ENCODE results near the gene PDE4D. TPM values are rescaled to one million over a fixed set of nuclear protein-coding genes. Genes with fewer than 3 reads are reported as not detected.

PDE4D gene
- total RNA-seq, 2 experiments from 2014 or later: 164 to 175 TPM

DNA sequence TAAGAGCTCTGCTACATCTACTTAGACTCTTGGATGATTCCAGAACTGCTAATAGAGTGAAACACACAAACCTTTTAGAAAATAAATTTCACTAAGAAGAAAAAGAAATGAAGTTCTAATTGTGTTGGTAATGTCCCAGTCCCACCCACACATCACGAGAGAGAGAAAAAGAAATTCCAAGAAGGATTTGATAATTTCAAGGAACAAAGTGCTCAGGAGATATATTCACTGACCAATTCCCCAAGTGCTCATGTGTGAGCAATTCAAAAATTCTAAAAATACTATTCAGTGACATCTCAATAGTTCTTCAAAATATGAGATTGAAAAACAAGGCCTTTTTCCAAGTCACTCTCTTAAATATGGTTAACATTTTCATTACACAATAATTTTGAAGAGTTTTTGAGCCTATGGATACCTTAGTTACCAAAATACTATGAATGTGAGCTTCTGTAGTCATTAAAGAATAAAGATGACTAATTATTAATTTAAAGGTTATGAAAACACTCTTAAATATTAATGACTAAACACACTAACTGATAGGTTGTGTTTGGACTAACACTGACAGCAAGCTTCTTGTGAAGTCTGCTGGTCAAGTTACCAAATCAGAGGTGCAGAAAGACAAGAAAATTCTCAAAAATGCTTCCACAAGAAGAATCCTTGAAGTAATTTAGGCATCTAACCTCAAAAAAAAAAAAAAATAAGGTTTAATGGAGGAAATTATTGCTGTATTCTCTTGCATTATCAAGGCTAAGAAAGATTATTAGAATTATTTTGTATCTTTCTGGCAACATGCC is 245.3 kb downstream of the PDE4D start:
- POLR2A ChIA-PET: no interaction called here
- H3K4me3 ChIP-seq (ENCODE audit: low read length): no peak overlapping the region

DNA sequence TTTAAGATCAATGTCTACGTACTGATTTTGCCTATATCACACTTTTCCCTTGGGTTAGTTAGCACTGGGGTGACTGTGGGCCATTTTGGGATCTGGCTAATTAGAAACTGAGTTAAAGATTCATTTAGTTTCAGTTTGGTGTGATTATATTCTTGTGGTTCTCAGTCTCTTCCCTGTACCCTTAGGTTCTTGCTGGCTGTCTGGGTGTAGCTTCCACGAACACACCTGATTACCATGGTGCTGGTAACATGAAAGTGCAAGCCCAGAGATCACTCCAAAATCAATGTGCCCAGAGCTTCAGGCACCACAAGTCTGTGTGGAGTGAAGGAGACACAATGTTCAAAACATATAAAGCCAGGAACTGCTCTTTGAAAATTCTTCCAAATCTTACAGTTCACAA is 248.1 kb downstream of the PDE4D start:
- H3K4me1 ChIP-seq (ENCODE audit: insufficient read depth, low read length): no peaks in the 10 kb centered on the region
- Mint-ChIP-seq H3K27ac (no peak overlapping the region), H3K36me3 (ENCODE audit: low read depth) (no peaks in the 10 kb centered on the region), H3K4me1 (ENCODE audit: low read depth) (peaks cover 6% of the 10 kb centered on the region), H3K27me3 (no peaks in the 10 kb centered on the region), H3K4me3 (no peak overlapping the region), H3K9me3 (peaks cover 3% of the 10 kb centered on the region)
- TF ChIP-seq, protein P1, sequence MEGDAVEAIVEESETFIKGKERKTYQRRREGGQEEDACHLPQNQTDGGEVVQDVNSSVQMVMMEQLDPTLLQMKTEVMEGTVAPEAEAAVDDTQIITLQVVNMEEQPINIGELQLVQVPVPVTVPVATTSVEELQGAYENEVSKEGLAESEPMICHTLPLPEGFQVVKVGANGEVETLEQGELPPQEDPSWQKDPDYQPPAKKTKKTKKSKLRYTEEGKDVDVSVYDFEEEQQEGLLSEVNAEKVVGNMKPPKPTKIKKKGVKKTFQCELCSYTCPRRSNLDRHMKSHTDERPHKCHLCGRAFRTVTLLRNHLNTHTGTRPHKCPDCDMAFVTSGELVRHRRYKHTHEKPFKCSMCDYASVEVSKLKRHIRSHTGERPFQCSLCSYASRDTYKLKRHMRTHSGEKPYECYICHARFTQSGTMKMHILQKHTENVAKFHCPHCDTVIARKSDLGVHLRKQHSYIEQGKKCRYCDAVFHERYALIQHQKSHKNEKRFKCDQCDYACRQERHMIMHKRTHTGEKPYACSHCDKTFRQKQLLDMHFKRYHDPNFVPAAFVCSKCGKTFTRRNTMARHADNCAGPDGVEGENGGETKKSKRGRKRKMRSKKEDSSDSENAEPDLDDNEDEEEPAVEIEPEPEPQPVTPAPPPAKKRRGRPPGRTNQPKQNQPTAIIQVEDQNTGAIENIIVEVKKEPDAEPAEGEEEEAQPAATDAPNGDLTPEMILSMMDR (IDR thresholded peaks at IDR 0.05): no peak
- no peaks in the 10 kb centered on the region for H3K27me3 ChIP-seq (ENCODE audit: control insufficient read depth in 1 of 2, insufficient read depth in 2 of 2, low read length in 2 of 2)
- H3K4me3 ChIP-seq (ENCODE audit: low read length): no peak overlapping the region
- no peak for DNase-seq
- ATAC-seq (ENCODE audit: poor library complexity): no peak
- ChIA-PET POLR2A (no interaction called here), CTCF (no interaction called here)
- no peaks in the 10 kb centered on the region for H3K9me3 ChIP-seq (ENCODE audit: control insufficient read depth in 1 of 2, insufficient read depth in 1 of 2, low read length in 2 of 2)
- intact Hi-C loops (cut with DNase I, micrococcal nuclease): no loop called here
- H3K27ac ChIP-seq (ENCODE audit: low read depth in 1 of 2, low read length in 2 of 2): no peak overlapping the region
- H3K36me3 ChIP-seq (ENCODE audit: insufficient read depth, low read length): no peaks in the 10 kb centered on the region

More for the DNA sequence above, 245.3 kb downstream of the PDE4D start:
- intact Hi-C loops (cut with DNase I, micrococcal nuclease): no loop called here
- H3K4me1 Mint-ChIP-seq (ENCODE audit: low read depth): peaks cover 6% of the 10 kb centered on the region
- H3K27ac Mint-ChIP-seq: no peak overlapping the region
- H3K36me3 Mint-ChIP-seq (ENCODE audit: low read depth): no peaks in the 10 kb centered on the region
- CTCF ChIA-PET: no interaction called here
- no peaks in the 10 kb centered on the region for H3K27me3 ChIP-seq (ENCODE audit: control insufficient read depth in 1 of 2, insufficient read depth in 2 of 2, low read length in 2 of 2)
- peaks cover 3% of the 10 kb centered on the region for H3K9me3 Mint-ChIP-seq
- no peaks in the 10 kb centered on the region for H3K4me1 ChIP-seq (ENCODE audit: insufficient read depth, low read length)
- no peak overlapping the region for H3K27ac ChIP-seq (ENCODE audit: low read depth in 1 of 2, low read length in 2 of 2)
- TF ChIP-seq, protein P1 (IDR thresholded peaks at IDR 0.05): no peak
- no peak for DNase-seq
- no peaks in the 10 kb centered on the region for H3K27me3 Mint-ChIP-seq
- no peaks in the 10 kb centered on the region for H3K9me3 ChIP-seq (ENCODE audit: control insufficient read depth in 1 of 2, insufficient read depth in 1 of 2, low read length in 2 of 2)
- ATAC-seq (ENCODE audit: poor library complexity): no peak
- H3K36me3 ChIP-seq (ENCODE audit: insufficient read depth, low read length): no peaks in the 10 kb centered on the region
- H3K4me3 Mint-ChIP-seq: no peak overlapping the region

DNA sequence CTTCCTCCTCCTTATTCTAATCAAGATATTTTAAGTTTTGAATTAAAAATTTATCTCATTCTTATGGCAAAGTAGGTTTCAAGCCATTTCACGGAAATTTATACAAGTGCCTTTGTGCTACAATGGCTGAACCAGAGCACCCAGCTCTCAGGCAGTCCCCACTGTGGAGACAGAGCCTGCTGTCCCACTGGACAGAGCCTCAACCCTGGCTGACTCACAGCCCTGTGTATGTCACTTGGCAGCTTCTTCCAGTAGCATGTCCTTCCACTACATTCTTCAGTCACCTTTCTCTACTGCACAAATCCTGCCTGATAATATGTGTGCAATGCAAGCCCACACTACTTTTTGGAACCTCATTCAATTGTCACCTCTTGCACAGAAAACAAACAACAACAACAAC is 253.1 kb downstream of the PDE4D start:
- no peaks in the 10 kb centered on the region for H3K36me3 Mint-ChIP-seq (ENCODE audit: low read depth)
- no peaks in the 10 kb centered on the region for H3K27me3 Mint-ChIP-seq
- H3K9me3 ChIP-seq (ENCODE audit: control insufficient read depth in 1 of 2, insufficient read depth in 1 of 2, low read length in 2 of 2): no peaks in the 10 kb centered on the region
- no peak for ATAC-seq (ENCODE audit: poor library complexity)
- H3K27ac Mint-ChIP-seq: no peak overlapping the region
- H3K27ac ChIP-seq (ENCODE audit: low read depth in 1 of 2, low read length in 2 of 2): no peak overlapping the region
- DNase-seq: no peak
- no peak overlapping the region for H3K4me3 ChIP-seq (ENCODE audit: low read length)
- no peak overlapping the region for H3K4me3 Mint-ChIP-seq
- CTCF ChIA-PET: interaction anchor here (0.6 to 0.7 kb wide), 2 partner anchors 26 to 736 kb away, joined by 3 to 6 read pairs; no protein-coding TSS in a partner anchor
- intact Hi-C loops (cut with DNase I, micrococcal nuclease): no loop called here
- POLR2A ChIA-PET: no interaction called here
- H3K4me1 ChIP-seq (ENCODE audit: insufficient read depth, low read length): no peaks in the 10 kb centered on the region
- no peaks in the 10 kb centered on the region for H3K9me3 Mint-ChIP-seq
- no peaks in the 10 kb centered on the region for H3K27me3 ChIP-seq (ENCODE audit: control insufficient read depth in 1 of 2, insufficient read depth in 2 of 2, low read length in 2 of 2)
- H3K36me3 ChIP-seq (ENCODE audit: insufficient read depth, low read length): no peaks in the 10 kb centered on the region
- H3K4me1 Mint-ChIP-seq (ENCODE audit: low read depth): peaks cover 6% of the 10 kb centered on the region
- TF ChIP-seq, protein P1 (IDR thresholded peaks at IDR 0.05): no peak
